GM19240 (cell line): ENCODE measurements around the gene ZNF516.
A peak's percentile ranks its signal among the peaks of the same experiment; 100 is the strongest.

ENCODE experiments used
- DNase-seq: peaks from one replicate; pipeline ENCODE4 v3.0.0; 2011; ENCODE audit warnings: low spot score; ENCODE audit not compliant: insufficient read length

The ZNF516 gene

DNA sequence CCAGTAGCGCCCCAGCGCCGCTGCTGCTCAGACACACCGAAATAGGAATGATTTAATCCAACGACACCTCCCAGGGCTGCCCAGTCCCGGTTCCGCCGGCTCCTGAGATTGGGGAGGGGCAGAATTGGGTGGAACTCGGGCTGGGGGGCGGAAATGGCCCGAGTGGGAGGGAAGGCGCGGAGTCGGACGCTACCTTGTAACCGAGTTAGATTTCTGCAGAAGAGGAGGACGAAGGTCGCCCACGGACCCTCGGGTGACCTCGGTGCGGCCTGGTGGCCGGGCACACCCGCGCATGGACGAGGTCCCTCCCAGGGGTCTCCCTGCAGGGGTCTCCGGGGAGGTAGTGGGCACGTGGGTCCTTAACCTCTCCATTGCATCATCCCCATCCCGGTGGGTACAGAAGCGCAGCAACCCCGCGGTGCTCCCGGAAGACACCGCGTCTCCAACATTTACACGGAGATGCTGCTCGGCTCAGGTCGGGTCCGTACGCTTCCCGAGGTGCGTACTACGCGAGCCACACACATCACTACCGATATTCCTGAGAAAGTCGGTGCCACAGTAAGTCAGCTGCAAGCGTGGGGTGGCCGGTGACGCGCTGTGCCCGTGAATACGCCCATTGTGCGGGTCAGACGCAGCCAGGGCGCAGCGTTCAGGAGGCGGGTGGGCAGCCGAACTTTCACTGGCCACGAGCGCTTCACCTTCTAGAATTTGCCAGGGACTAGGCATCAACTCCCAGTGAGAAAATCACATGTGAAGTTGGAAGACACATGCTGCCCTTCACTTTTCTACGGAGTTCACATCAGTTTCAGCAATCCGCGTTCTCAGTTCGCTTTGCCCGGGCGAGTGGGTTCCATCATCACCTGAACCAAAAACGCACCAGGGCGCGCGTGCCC is 3.0 kb downstream of the ZNF516 start:
- no peak for DNase-seq

- peak; percentile 58 for DNase-seq
These were observed 3.6 kb downstream of the ZNF516 start for GRCh38 chr18:76491473-76491775.

DNA sequence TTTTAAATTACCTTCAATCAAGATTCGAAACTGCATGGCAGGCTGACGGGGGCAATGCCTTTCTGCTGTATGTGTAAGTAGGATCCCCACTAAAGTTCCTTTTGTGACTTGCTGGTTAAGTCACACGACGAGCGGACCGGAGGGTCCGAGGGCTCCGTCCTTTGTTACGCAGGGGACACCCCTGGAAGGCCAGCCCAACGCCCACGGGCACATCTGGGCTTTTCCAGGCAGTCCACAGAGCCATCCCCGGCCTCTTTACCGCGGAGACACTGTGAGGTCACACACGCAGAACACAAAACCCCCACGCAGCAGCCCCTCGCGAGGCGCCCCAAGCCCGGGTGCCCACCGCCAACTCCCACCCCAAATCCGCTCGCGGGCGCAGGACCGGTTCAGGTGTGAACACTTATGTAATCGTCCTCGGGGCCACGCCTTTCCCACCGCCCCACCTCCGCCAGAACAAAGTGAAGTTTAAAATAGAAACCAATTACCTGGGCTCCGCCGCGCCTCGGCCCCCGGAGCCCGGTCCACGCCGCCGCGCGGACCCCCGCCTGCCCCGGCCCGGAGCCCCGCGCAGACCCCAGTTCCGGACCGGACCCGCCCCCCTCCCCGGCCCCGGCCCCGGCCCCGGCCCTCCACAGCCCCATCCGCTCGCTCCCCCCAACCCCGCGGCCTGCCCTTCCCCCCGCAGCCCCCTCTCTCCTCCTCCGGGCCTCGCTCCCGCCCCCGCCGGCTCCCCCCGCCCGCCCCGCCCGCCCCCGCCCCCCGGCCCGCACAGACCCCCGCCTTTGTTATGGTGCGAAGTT is 4.2 kb downstream of the ZNF516 start:
- DNase-seq, result no peak

DNA sequence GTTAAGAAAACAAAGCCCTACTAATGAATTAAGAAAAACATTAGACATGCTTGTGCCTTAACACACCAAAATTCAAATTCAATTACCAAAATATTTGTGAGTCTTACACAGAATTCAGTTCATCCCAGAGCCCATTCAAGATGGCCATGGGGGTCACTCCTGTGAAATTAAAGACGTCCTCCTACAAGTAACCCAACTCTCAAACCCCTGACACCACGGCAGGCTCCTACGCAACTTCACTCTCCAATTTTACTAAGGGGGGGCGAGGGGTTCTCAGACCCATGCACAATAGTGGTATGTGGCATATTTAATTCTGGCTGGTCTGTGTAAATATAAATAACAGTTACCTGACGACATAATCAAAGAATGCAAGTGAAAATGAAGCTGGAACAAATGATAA is 5.0 kb downstream of the ZNF516 start:
- no peak for DNase-seq

GRCh38 chr18:76489081-76489480 is 6.0 kb downstream of the ZNF516 start:
- DNase-seq, result no peak

DNA sequence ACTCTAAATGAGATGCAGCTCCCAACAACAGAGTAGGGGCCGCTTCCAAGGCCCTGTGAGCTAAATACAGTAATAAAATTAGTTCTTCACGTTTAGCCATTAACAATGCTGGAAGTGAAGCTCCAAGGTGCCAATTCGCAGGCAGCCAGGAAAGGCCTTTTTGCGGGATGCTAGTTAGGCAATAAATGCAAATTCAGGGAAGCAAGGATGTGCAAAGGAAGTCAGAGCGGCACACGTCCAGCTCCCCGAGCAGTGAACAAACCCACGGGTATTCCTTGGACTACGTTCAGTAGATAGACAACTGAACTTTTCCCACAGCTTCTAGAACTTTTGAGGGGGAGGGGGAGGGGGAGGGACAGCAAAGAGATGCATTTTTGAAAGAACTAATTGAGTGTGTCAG is 6.9 kb downstream of the ZNF516 start:
- DNase-seq, result no peak

DNA sequence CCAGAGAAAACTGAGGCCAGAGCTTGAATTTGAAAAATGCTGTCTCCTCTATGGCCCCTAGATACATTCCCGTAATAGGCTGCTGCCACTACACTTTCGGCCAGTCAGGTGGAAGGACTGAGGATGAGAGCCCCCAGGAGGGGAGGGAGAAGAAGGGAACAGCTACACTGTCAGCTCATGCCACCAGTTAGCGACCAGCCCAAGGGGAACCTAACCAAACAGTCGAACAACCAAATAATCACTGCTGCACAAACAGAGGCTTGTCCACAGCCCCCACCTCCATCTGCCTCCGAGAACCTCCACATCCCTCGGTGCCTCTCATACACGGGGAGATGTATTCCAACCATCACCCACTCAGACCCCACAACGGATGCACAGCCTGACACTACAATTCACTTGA is 7.3 kb downstream of the ZNF516 start:
- no peak for DNase-seq

- no peak for DNase-seq
These were observed 8.0 kb downstream of the ZNF516 start for GRCh38 chr18:76487070-76487469.

- no peak for DNase-seq
These were observed 8.5 kb downstream of the ZNF516 start for GRCh38 chr18:76486574-76486973.

DNA sequence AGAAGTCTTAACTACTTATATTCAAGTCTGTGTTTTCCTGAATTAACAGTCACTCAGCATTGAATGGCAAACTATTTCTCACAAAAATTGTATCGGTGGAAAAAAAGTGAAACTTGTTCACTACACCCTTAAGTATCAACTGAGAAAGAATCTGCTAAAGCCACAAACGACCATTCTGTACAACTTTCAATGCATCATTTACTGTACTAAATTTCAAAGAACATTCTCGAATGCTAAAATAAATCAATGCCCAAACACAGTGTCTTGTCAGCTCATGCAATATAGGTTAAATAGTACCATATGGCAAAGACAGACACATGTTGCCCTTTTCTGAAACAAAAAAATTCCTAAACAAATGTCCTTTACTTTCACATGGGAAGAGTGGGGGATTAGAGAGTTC is 9.0 kb downstream of the ZNF516 start:
- DNase-seq, result no peak

GRCh38 chr18:76484749-76485387 is 10.2 kb downstream of the ZNF516 start:
- no peak for DNase-seq

- no peak for DNase-seq
These were observed 11.3 kb downstream of the ZNF516 start for GRCh38 chr18:76483780-76484179.

DNA sequence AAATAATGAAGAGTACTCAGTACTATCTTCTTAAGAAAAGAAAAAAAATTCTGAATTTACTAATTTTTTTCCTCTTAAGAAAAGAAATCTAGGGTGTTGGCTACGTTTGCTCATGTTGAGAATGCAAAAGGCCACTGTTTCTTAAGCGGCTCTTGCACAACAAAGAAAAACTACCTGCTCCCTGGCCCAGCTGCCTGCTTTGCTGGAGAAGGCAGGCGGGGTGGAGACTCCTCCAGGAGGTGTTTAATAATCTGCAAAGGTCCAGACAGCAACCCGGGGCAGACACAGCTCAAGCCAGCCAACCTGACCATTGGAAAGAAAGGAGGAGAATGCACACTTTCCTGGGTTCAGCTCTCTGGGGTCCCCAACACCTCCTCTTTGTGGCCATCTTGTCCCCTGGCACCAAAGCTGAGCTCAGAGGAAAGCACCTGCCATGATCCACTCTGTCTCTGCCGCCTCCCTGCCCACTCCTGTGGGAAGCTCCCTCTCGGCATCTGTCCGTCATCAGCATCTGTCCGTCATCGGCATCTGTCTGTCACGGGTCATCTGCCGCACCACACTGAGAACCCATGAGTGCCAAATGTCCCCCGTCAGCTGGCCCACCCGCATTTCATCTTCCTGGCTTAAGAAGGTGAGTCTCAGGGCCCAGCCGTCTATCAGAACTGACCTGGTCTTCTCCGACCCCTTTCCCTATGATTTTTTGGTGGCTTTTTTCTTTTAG is 11.9 kb downstream of the ZNF516 start:
- no peak for DNase-seq

DNA sequence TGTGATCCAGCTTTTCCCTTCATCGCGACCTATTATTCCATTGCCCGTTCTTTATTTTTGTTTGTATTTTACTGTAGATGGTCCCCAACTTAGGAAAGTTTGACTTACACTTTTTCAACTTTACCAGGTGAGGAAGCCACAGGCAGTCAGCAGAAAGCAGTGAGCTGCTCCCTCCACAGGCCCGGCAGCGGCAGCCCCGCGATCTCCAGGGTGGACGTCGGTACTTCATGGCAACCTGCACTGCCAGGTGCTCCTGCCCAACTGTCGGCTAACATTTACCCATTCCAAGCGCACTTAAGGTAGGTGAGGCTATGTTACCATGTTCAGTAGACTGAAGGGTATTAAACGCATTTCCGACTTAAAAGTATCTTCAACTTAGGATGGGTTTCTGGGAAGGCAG is 12.8 kb downstream of the ZNF516 start:
- no peak for DNase-seq

DNA sequence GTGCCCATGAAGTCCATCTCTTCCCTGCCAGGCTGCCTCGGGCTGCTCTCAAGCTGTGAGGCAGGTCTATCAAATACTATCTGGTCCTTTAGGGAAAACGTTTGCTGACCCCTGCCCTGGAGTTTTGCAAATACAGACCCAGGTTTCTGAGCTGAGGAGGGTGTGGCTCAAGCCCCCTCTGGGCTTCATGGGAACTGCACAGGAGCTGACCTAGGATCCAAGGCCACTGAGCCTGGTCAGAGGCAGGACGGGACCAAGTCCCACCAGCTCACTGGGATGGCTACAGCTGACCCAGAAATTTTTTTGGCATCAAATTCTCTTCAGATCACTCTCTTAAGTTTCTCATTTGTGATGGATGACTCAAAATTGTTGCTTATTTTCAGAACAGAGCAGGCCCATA is 14.1 kb downstream of the ZNF516 start:
- no peak for DNase-seq

DNA sequence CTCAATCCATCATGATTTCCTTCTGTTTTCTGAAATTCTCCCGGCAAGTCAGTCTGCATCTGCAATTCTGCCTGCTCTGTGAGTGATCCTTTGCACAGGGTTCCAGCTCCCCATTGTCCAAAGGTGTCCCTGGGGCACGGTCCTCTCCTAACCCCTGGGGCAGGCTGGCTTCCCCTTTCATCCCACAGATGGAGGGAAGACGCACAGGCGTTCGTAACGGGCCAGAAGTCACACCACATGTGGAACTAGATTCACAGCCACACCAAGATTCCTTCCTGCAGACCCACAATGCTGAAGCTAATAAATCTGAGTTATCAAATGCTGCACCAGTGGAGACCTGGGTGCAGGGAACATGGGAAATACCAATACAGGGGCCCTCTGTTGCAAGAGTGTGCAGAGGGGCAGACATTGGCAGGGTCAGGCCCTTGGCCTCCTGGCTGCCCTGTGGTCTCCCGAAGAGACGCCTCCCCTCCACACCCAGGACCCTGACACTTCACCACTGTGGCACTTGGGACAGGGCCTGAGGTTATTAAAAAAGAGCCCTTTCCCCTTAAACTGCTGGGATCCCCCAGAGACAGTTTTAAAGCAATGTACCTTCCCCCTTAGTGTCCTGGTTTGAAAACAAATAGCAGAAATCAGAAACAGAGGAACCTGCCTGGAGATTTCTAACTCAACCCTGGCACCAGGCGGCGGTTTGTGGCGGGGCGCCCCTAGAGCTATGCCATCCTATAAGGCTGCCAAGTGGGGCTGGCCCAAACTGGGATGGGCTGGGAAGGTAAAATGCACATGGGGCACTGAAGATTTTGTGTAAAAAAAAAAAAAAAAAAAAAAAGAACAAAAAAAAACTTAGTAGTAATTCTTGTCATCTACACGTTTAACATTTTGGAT is 15.4 kb downstream of the ZNF516 start:
- DNase-seq, result no peak

GRCh38 chr18:76476665-76477561 is 18.1 kb downstream of the ZNF516 start:
- DNase-seq, result no peak

DNA sequence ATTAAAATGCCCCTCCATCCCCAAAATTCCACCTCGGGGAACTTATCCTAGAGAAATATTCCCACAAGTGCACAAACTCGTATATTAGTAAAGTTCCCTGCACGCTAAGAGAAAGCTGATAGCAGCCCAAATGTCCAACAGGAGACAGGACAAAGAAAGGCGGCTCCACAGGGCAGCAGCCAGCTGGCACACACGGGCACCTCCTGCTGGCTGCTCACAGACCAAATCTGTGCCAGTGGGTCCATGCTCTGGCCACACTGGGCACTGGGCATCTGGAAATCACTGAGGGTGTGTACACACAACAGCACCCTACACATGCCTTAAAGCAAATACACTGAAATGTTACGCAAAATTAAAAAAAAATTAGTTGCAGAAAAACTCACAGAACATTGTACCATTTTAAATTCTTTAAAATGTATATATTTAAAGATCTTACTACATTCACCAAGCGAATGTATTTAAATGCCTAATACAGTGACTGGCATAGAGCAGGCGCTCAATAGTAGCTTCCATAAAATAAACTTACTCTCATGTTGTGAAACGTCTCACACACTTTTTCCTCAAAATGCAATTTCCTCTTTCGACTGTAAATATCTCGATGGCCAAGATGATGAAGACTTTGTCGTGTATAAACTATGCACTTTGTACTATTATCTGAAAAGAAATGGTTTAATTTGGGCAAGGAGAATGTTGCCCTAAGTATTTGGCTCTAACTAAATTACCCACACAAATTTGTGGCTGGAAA is 19.4 kb downstream of the ZNF516 start:
- DNase-seq, result no peak

GRCh38 chr18:76474824-76475223 is 20.2 kb downstream of the ZNF516 start:
- no peak for DNase-seq
